SH-SY5Y (cell line): ENCODE measurements around the gene ENPP3.

ENCODE experiments used
- GATA2 ChIP-seq: IDR thresholded peaks from 2 replicates; pipeline ENCODE4 v1.6.1; 2011; ENCODE audit warnings: mild to moderate bottlenecking, low read depth, low read length
- GATA3 ChIP-seq: IDR thresholded peaks from 2 replicates; pipeline ENCODE4 v1.6.1; 2011; ENCODE audit warnings: low read depth, mild to moderate bottlenecking, low read length, moderate library complexity

ENPP3 gene

GRCh38 chr6:131776985-131777384, 139.9 kb downstream of the ENPP3 start:
- no peak for TF ChIP-seq GATA2
- no peak for TF ChIP-seq GATA3

GRCh38 chr6:131778169-131778568, 141.1 kb downstream of the ENPP3 start:
- TF ChIP-seq GATA3, result no peak

DNA sequence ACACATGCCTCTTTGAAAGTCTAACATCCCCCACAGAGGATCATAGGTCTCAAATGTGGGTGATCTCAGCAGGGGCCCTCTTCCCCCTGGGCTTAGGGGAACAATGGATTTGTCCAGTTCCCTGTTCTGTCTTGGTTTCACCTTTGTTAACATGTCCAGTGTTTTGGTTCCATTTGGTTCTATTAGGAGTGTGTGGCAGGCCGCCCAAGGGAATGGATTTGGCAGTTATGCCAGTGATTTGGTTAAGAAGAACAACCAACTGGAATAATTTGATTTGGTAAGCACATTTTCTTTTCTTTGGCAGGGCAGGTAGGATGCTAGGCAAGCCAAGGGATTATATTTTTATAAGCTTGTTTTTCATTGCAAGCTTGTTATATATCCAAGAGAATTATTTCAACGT, 142.2 kb downstream of the ENPP3 start:
- TF ChIP-seq GATA3 (no peak), GATA2 (no peak)

GRCh38 chr6:131780600-131780999, 143.5 kb downstream of the ENPP3 start:
- no peak for TF ChIP-seq GATA3
- TF ChIP-seq GATA2, result no peak

DNA sequence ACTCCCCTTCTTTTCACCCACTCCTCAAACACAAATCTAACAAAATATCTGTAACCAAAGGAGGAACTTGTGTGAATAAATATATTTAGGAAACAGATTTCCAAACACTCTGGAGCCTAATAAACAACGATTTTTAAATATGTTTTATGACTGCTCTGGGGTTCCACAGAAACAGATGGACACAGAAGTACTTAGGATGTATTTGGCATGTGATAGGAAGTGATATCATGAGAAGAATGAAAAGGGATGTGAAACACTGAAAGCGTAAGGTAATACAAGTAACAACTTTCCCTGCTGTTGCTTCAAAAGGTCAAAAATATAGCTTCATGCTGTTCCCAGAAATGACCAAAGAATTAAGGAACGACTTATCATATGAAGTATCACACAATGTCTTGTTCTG, 144.6 kb downstream of the ENPP3 start:
- TF ChIP-seq GATA3 (no peak), GATA2 (no peak)

GRCh38 chr6:131782764-131783163, 145.7 kb downstream of the ENPP3 start:
- no peak for TF ChIP-seq GATA3
- no peak for TF ChIP-seq GATA2

- TF ChIP-seq GATA2 (no peak), GATA3 (no peak)
These were observed 147.5 kb downstream of the ENPP3 start for GRCh38 chr6:131784561-131784960.

- TF ChIP-seq GATA3 (no peak), GATA2 (no peak)
These were observed 150.0 kb downstream of the ENPP3 start for GRCh38 chr6:131787079-131787478.

- TF ChIP-seq GATA2 (no peak), GATA3 (no peak)
These were observed 150.9 kb downstream of the ENPP3 start for GRCh38 chr6:131787766-131788712.

DNA sequence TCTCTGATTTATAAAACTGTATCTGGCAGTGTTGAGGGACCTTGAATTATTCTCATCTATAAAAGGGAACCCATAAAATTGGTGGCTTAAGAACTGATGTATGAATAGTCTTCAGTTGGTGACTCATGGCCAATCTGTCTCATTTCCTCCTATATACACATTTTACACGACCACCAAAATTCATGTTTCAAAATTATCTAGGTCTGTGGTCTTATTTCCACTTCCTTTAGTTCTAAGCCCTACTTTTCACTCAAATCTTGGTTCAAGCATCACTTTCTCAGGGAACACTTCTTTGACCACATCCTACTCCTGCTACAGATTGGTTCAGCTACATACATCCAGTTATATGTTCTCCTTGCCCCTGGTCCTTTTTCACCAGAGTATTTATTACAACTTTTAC, 152.1 kb downstream of the ENPP3 start:
- TF ChIP-seq GATA2, result no peak
- no peak for TF ChIP-seq GATA3

DNA sequence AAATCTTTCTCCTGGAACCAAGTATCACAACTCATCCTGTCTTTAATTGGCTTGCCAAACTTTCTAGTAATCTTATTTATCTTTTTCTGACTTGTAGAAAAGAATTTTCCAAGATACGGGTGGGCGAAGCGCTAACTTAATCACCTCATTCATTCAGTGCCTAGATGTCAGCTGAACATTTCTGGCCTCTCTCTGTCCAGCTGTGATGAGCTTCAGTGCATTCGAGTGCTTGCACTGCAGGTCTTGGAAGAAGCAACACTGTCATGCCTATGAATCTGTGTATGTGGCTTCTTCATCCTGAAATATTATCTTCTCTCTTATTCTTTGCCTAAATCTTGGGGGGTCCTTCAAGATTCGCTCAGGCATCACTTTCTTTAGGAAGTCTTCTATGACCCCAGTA, 154.4 kb downstream of the ENPP3 start:
- TF ChIP-seq GATA2 (no peak), GATA3 (no peak)

GRCh38 chr6:131792091-131792496, 155.0 kb downstream of the ENPP3 start:
- TF ChIP-seq GATA2 (no peak), GATA3 (no peak)

GRCh38 chr6:131795366-131795765, 158.3 kb downstream of the ENPP3 start:
- TF ChIP-seq GATA2, result no peak
- TF ChIP-seq GATA3, result no peak
